GM20431 (cell line): ENCODE results near the gene EPHB1.
"Not testable (repeated sequence)": the region's sequence is repeated elsewhere in the genome, so short reads cannot be mapped to it uniquely, and the experiment has no call there.

Experiments
- in situ Hi-C: fragments of 300-500 bp; cut with MseI, MboI; formaldehyde crosslinking; loops from one replicate; pipeline ENCODE4 v1.15.0; 2020; ENCODE audit warnings: low sequenced_read_pairs; ENCODE audit not compliant: unreplicated experiment

Gene EPHB1

GRCh38 chr3:135085652-135086436, 290.8 kb downstream of the EPHB1 start:
- in situ Hi-C loops: no loop called here

GRCh38 chr3:135087782-135088181, 292.7 kb downstream of the EPHB1 start:
- in situ Hi-C loops: no loop called here

GRCh38 chr3:135089451-135089850, 294.4 kb downstream of the EPHB1 start:
- in situ Hi-C loops: no loop called here

GRCh38 chr3:135090020-135090717, 295.1 kb downstream of the EPHB1 start:
- in situ Hi-C loops: no loop called here

GRCh38 chr3:135091946-135092345, 296.9 kb downstream of the EPHB1 start:
- in situ Hi-C loops: no loop called here

GRCh38 chr3:135093121-135093520, 298.1 kb downstream of the EPHB1 start:
- in situ Hi-C loops: no loop called here

GRCh38 chr3:135097276-135097946, 302.4 kb downstream of the EPHB1 start:
- in situ Hi-C loops: no loop called here

- in situ Hi-C loops: no loop called here
These were observed 304.8 kb downstream of the EPHB1 start for GRCh38 chr3:135099734-135100355.

- in situ Hi-C loops: no loop called here
These were observed 305.3 kb downstream of the EPHB1 start for GRCh38 chr3:135100366-135100765.

GRCh38 chr3:135103917-135104316, 308.9 kb downstream of the EPHB1 start:
- in situ Hi-C loops: no loop called here

- in situ Hi-C loops: no loop called here
These were observed 311.4 kb downstream of the EPHB1 start for GRCh38 chr3:135106445-135106844.

GRCh38 chr3:135107043-135107442, 312.0 kb downstream of the EPHB1 start:
- in situ Hi-C loops: no loop called here

GRCh38 chr3:135109681-135110080, 314.6 kb downstream of the EPHB1 start:
- in situ Hi-C loops: no loop called here

- in situ Hi-C loops: not testable (repeated sequence)
These were observed 319.5 kb downstream of the EPHB1 start for GRCh38 chr3:135114551-135114950.

GRCh38 chr3:135117977-135118376, 322.9 kb downstream of the EPHB1 start:
- in situ Hi-C loops: no loop called here

- in situ Hi-C loops: no loop called here
These were observed 323.7 kb downstream of the EPHB1 start for GRCh38 chr3:135118792-135119191.

GRCh38 chr3:135125171-135125801, 330.2 kb downstream of the EPHB1 start:
- in situ Hi-C loops: no loop called here

- in situ Hi-C loops: no loop called here
These were observed 332.9 kb downstream of the EPHB1 start for GRCh38 chr3:135127946-135128470.

- in situ Hi-C loops: no loop called here
These were observed 333.8 kb downstream of the EPHB1 start for GRCh38 chr3:135128818-135129217.

- in situ Hi-C loops: no loop called here
These were observed 336.2 kb downstream of the EPHB1 start for GRCh38 chr3:135131290-135131689.
